HCT116 (cell line): ENCODE data around the gene EIF2D. TPM values are rescaled to one million over a fixed set of nuclear protein-coding genes. Genes with fewer than 3 reads are reported as not detected.

Source experiments
- ATAC-seq: fragments of 200-7000 bp; cut with Tn5 transposase; 2 replicates; pipeline ENCODE4 v1.9.1; 2020; ENCODE audit warnings: mild to moderate bottlenecking, moderate library complexity
- BruUV-seq: library from RNA; stranded (reverse); fragments of 400-500 nt; replicated peaks from 2 replicates; lab custom pipeline; 2021; lab: Mats Ljungman, UMichigan
- CTCF ChIA-PET: fragments of 300-600 bp; sonication (Branson Sonifier 250); formaldehyde crosslinking; loops from one replicate; lab custom pipeline; 2021; ENCODE audit warnings: antibody characterized with exemption; lab: Charles Lee
- POLR2A ChIA-PET: fragments of 300-600, 350-600 bp; sonication (Branson Sonifier 250); formaldehyde crosslinking; loops from one replicate; lab custom pipeline; 2021; ENCODE audit warnings: antibody characterized with exemption; lab: Charles Lee
- RAD21 ChIA-PET, 2 experiments: fragments of 300-600 bp; sonication (Branson Sonifier 250); formaldehyde crosslinking; loops; one replicate each; lab custom pipeline; 2023; ENCODE audit warnings: low total read pairs in 2 of 2; ENCODE audit not compliant: uncharacterized antibody in 2 of 2, unreplicated experiment in 2 of 2, low non-redundant PET in 1 of 2; lab: Charles Lee
- DNase-seq: peaks from one replicate; pipeline ENCODE4 v3.0.0-alpha.2; 2010; ENCODE audit warnings: low read depth, low spot score
- H2AFZ ChIP-seq: fragments of 200-600 bp; shearing (Covaris generic), sonication (generic); 2 replicates; pipeline ENCODE4 v1.6.1; 2017; ENCODE audit warnings: low read depth, mixed run types, mixed read lengths, antibody characterized with exemption, low read length; ENCODE audit not compliant: poor library complexity, severe bottlenecking
- H3K27ac ChIP-seq: 2 replicates; pipeline ENCODE4 v1.5.1; 2012; ENCODE audit warnings: low read depth, low read length
- H3K27me3 ChIP-seq: fragments of 200-600 bp; sonication (generic); 2 replicates; pipeline ENCODE4 v1.6.1; 2016; ENCODE audit warnings: mixed run types, low read length, mixed read lengths; ENCODE audit not compliant: insufficient read depth
- H3K36me3 ChIP-seq, 2 experiments: fragments of 200-500 bp in 1 of 2; fragments of 200-600 bp in 1 of 2; sonication (Bioruptor generic) in 1 of 2; sonication (generic) in 1 of 2; 2 replicates each; pipeline versions ENCODE4 v1.5.1 to v1.6.1; 2014 to 2016; ENCODE audit warnings: low read length in 2 of 2, inconsistent platforms in 1 of 2, mixed read lengths in 1 of 2, mixed run types in 1 of 2; ENCODE audit not compliant: insufficient read depth in 2 of 2, control insufficient read depth in 1 of 2
- H3K4me1 ChIP-seq, 2 experiments: fragments of 200-600 bp in 1 of 2; sonication (generic) in 1 of 2; 2 replicates each; pipeline versions ENCODE4 v1.5.1 to v1.6.1; 2012 to 2017; ENCODE audit warnings: low read length in 2 of 2, inconsistent platforms in 1 of 2, mild to moderate bottlenecking in 1 of 2, mixed read lengths in 1 of 2, mixed run types in 1 of 2, moderate library complexity in 1 of 2; ENCODE audit not compliant: insufficient read depth in 2 of 2, control insufficient read depth in 1 of 2
- H3K4me2 ChIP-seq: fragments of 200-600 bp; sonication (generic); 2 replicates; pipeline ENCODE4 v1.6.1; 2017; ENCODE audit warnings: mixed run types, low read length, mixed read lengths
- H3K4me3 ChIP-seq, 2 experiments: fragments of 200-600 bp in 1 of 2; sonication (generic) in 1 of 2; replicated peaks in 1 of 2; 2 replicates each; pipeline ENCODE4 v1.5.1; 2011 to 2016; ENCODE audit warnings: low read length in 2 of 2, control low read depth in 1 of 2, low read depth in 1 of 2, mild to moderate bottlenecking in 1 of 2, mixed read lengths in 1 of 2, mixed run types in 1 of 2
- H3K79me2 ChIP-seq: fragments of 200-600 bp; sonication (generic); 2 replicates; pipeline ENCODE4 v1.6.1; 2017; ENCODE audit warnings: mild to moderate bottlenecking, mixed run types, low read length, moderate library complexity, mixed read lengths; ENCODE audit not compliant: insufficient read depth
- H3K9ac ChIP-seq: fragments of 200-600 bp; sonication (generic); 2 replicates; pipeline ENCODE4 v1.6.1; 2016; ENCODE audit warnings: low read length, mixed read lengths
- H3K9me2 ChIP-seq: fragments of 200-600 bp; sonication (generic), shearing (Covaris generic); 2 replicates; pipeline ENCODE4 v1.6.1; 2017; ENCODE audit warnings: mixed run types, mild to moderate bottlenecking, moderate library complexity; ENCODE audit not compliant: insufficient read depth
- H3K9me3 ChIP-seq, 2 experiments: fragments of 200-500 bp in 1 of 2; fragments of 200-600 bp in 1 of 2; sonication (Bioruptor generic) in 1 of 2; sonication (generic) in 1 of 2; 2 replicates each; pipeline ENCODE4 v1.6.1; 2014 to 2017; ENCODE audit warnings: low read length in 2 of 2, mixed read lengths in 2 of 2, inconsistent platforms in 1 of 2, low read depth in 1 of 2, mild to moderate bottlenecking in 1 of 2, mixed run types in 1 of 2, moderate library complexity in 1 of 2; ENCODE audit not compliant: control insufficient read depth in 1 of 2, insufficient read depth in 1 of 2
- H4K20me1 ChIP-seq: fragments of 200-600 bp; sonication (generic), shearing (Covaris generic); 2 replicates; pipeline ENCODE4 v1.6.1; 2017; ENCODE audit warnings: mixed run types, mild to moderate bottlenecking, moderate library complexity; ENCODE audit not compliant: insufficient read depth
- CBX3 ChIP-seq: IDR thresholded peaks from 2 replicates; pipeline ENCODE4 v1.6.1; 2012; ENCODE audit warnings: low read depth
- CEBPB ChIP-seq: IDR thresholded peaks from 2 replicates; pipeline ENCODE4 v1.6.1; 2012; ENCODE audit warnings: low read depth
- CTCF ChIP-seq, 3 experiments: fragments of 200-600 bp in 1 of 3; sonication (generic) in 1 of 3; IDR thresholded peaks in 2 of 3; conservative IDR thresholded peaks in 1 of 3; 2 replicates each; pipeline ENCODE4 v1.5.1; 2012 to 2017; ENCODE audit warnings: low read depth in 2 of 3, low read length in 2 of 3, antibody characterized with exemption in 1 of 3, borderline replicate concordance in 1 of 3, control low read depth in 1 of 3, mild to moderate bottlenecking in 1 of 3, mixed read lengths in 1 of 3, mixed run types in 1 of 3, moderate library complexity in 1 of 3; ENCODE audit not compliant: insufficient read depth in 1 of 3
- EGR1 ChIP-seq: IDR thresholded peaks from 2 replicates; pipeline ENCODE4 v1.6.1; 2012; ENCODE audit warnings: low read depth
- ELF1 ChIP-seq: IDR thresholded peaks from 2 replicates; pipeline ENCODE4 v1.6.1; 2012; ENCODE audit warnings: low read depth, borderline replicate concordance
- EZH2 ChIP-seq: fragments of 200-600 bp; sonication (generic); IDR thresholded peaks from 2 replicates; pipeline ENCODE4 v1.6.1; 2017; ENCODE audit warnings: antibody characterized with exemption, mixed run types
- EZH2phosphoT487 ChIP-seq: fragments of 200-600 bp; IDR thresholded peaks from 2 replicates; pipeline ENCODE4 v1.6.1; 2018; ENCODE audit warnings: antibody characterized with exemption, borderline replicate concordance
- FOSL1 ChIP-seq: IDR thresholded peaks from 2 replicates; pipeline ENCODE4 v1.6.1; 2012; ENCODE audit warnings: low read depth
- JUND ChIP-seq: IDR thresholded peaks from 2 replicates; pipeline ENCODE4 v1.6.1; 2012
- MAX ChIP-seq: IDR thresholded peaks from 2 replicates; pipeline ENCODE4 v1.6.1; 2012
- POLR2AphosphoS5 ChIP-seq: IDR thresholded peaks from 2 replicates; pipeline ENCODE4 v1.6.1; 2011; ENCODE audit warnings: mild to moderate bottlenecking, low read depth, low read length, moderate library complexity
- SIN3A ChIP-seq: IDR thresholded peaks from 2 replicates; pipeline ENCODE4 v1.6.1; 2012; ENCODE audit warnings: low read depth
- SP1 ChIP-seq: IDR thresholded peaks from 2 replicates; pipeline ENCODE4 v1.6.1; 2012; ENCODE audit warnings: low read depth
- SRF ChIP-seq: IDR thresholded peaks from 2 replicates; pipeline ENCODE4 v1.6.1; 2012; ENCODE audit warnings: low read depth
- ZNF274 ChIP-seq: fragments of 200-500 bp; sonication (Bioruptor generic); IDR thresholded peaks from 2 replicates; pipeline ENCODE4 v1.6.1; 2014; ENCODE audit warnings: mild to moderate bottlenecking, low read depth, low read length, inconsistent platforms
- intact Hi-C: fragments of 100-400 bp; cut with micrococcal nuclease; formaldehyde crosslinking; loops from 2 replicates; pipeline ENCODE4 v1.10.0; 2022
- total RNA-seq: library from RNA; stranded (reverse); gene quantifications from one replicate; pipeline ENCODE4 v1.2.1, GENCODE V29; 2021; ENCODE audit not compliant: unreplicated experiment

Gene EIF2D
- total RNA-seq, 1 experiment from 2014 or later: 54.8 TPM

GRCh38 chr1:206569556-206569955, 42.7 kb downstream of the EIF2D start:
- Histone ChIP-seq H2AFZ (no peak overlapping the region), H3K9me2 (no peaks in the 10 kb centered on the region), H3K9me3 (no peaks in the 10 kb centered on the region), H3K4me3 (no peak overlapping the region), H4K20me1 (no peaks in the 10 kb centered on the region), H3K79me2 (no peaks in the 10 kb centered on the region), H3K27ac (no peak overlapping the region), H3K4me2 (no peak overlapping the region), H3K36me3 (no peaks in the 10 kb centered on the region), H3K9ac (no peak overlapping the region), H3K27me3 (no peaks in the 10 kb centered on the region), H3K4me1 (no peaks in the 10 kb centered on the region)
- no peak for DNase-seq
- ChIA-PET POLR2A (no interaction called here), CTCF (no interaction called here), RAD21 (no interaction called here)
- intact Hi-C loops: no loop called here
- ATAC-seq: no peak
- BruUV-seq: no TSS peak
- TF ChIP-seq SIN3A: no peak
- TF ChIP-seq POLR2AphosphoS5: no peak

DNA sequence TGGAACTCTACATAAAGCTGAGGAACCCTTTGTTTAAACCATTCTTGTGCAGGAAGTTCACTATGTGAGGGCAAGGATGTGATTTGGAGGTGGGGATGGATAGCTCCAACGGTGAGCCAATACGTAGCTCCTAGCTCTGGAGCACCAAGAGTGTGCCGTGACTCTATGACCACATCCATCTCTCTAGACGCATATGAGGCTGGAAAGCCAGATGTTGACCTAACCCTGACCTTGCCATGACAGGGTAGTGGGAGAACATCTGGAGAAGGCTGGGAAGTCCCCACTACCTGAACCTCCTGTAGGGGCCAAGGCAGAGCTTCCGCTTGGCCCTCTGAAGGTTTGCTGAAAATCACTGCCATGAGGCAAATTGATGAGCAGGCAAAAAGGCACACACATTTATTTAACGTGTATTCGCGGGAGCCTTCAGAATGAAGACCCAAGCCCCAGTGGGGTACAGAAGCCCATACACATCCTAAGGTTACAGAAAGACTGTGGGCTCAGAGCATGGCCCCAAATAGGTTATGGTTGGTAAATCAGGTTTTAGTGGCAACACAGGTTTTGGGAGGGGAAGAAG, 43.4 kb downstream of the EIF2D start:
- Histone ChIP-seq H3K36me3 (no peaks in the 10 kb centered on the region), H3K9ac (no peak overlapping the region), H3K4me3 (no peak overlapping the region), H3K79me2 (no peaks in the 10 kb centered on the region), H3K4me2 (no peak overlapping the region), H3K9me2 (no peaks in the 10 kb centered on the region), H3K27me3 (no peaks in the 10 kb centered on the region), H2AFZ (no peak overlapping the region), H3K4me1 (no peaks in the 10 kb centered on the region), H4K20me1 (no peaks in the 10 kb centered on the region), H3K27ac (no peak overlapping the region), H3K9me3 (no peaks in the 10 kb centered on the region)
- intact Hi-C loops: no loop called here
- POLR2A ChIA-PET: no interaction called here
- TF ChIP-seq CTCF (IDR thresholded peaks at IDR 0.05 in 2 of 3, conservative IDR thresholded peaks at IDR 0.05 in 1 of 3; ENCODE audit: borderline replicate concordance in 1 of 3, insufficient read depth in 1 of 3, low read depth in 2 of 3, low read length in 2 of 3) (no peak), POLR2AphosphoS5 (no peak), SRF (no peak), SP1 (no peak), MAX (no peak), ELF1 (no peak), ZNF274 (no peak), EGR1 (no peak), EZH2phosphoT487 (no peak), FOSL1 (no peak), JUND (no peak), EZH2 (no peak), CBX3 (no peak), CEBPB (no peak)
- RAD21 ChIA-PET: no interaction called here
- ATAC-seq (no peak), DNase-seq (no peak)
- no TSS peak for BruUV-seq
- CTCF ChIA-PET: no interaction called here
